HG02981 (cell line): ENCODE data around the gene ADAM23.
A peak's percentile ranks its signal among the peaks of the same experiment; 100 is the strongest.

Experiments
- ATAC-seq: cut with Tn5 transposase; IDR thresholded peaks from one replicate; pipeline ENCODE4 v1.9.1; 2021; ENCODE audit warnings: mild to moderate bottlenecking, moderate library complexity; ENCODE audit not compliant: unreplicated experiment

The ADAM23 gene

DNA sequence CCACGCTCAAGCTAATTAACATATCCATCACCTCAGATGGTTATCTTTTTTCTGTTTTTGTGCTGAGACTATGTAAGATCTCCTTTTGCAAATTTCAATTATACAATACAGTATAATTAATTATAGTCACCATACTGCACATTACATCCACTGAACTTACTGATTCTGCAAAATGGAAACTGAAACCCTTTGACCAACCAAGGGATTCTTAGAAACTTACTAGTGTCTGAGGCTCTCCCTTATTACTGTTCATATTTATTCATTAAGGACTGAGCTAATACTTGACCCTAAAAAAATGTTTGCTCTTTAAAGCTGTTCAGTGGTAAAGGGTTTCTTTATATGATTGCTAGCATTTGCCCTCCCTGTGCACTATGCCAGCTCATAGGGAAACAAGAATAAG lies 50.7 kb downstream of the ADAM23 start:
- no peak for ATAC-seq

- ATAC-seq, result no peak
These were observed 59.4 kb downstream of the ADAM23 start for GRCh38 chr2:206502729-206503128.

- ATAC-seq, result no peak
These were observed 68.0 kb downstream of the ADAM23 start for GRCh38 chr2:206511283-206511682.

DNA sequence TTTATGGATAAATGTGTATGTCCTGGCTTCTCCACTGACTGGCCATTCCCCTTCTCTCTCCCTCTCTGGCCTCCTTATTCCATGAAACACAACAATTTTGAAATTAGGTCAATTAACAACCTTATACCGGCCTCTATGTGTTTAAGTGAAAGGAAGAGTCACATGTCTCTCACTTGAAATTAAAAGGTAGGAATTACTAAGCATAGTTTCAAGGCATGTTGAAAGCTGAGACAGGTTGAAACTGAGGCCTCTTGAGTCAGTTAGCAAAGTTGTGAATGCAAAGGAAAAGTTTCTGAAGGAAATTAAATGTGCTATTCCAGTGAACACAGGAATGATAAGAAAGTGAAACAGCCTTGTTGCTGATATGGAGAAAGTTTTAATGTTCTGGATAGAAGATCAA lies 69.7 kb downstream of the ADAM23 start:
- ATAC-seq, result no peak

DNA sequence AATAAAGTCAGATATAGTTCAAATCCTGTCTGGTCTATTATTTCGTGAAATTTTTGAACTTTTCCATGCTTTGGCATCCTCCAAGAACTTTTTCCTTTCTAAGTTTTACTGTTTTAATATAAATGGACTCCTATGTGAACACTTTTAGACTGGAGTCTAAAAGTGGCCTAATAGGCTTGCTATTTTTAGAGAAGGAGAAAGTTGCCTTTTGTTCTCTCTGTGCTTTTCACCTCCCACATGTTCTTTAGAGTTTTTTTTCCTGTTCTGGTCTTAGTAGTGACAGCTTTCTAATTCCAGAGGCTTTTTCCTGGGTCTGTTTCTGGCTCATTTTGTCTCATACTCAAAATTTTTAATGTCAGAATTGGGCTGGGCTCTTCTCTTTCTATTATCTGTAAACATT lies 72.2 kb downstream of the ADAM23 start:
- ATAC-seq, result no peak

DNA sequence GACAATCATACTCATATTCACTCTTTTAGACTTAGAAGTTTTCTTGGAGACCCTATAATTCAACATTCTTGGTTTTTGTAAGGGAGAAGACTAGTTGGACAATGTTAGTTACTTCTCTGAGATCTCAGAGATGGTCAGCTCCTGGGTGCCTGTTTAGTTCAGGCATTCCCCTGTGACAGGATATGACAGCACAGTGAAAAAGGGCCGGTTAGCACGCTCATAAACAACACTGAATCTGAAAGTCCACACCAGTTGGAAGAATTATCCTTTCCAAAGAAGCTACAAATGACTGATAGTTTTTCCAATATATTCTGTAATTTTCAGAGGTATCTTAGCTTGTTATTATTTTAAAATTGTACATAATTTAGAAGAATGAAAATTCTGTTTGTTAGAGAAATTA lies 75.7 kb downstream of the ADAM23 start:
- no peak for ATAC-seq

GRCh38 chr2:206520450-206520849 lies 77.1 kb downstream of the ADAM23 start:
- ATAC-seq, result no peak

DNA sequence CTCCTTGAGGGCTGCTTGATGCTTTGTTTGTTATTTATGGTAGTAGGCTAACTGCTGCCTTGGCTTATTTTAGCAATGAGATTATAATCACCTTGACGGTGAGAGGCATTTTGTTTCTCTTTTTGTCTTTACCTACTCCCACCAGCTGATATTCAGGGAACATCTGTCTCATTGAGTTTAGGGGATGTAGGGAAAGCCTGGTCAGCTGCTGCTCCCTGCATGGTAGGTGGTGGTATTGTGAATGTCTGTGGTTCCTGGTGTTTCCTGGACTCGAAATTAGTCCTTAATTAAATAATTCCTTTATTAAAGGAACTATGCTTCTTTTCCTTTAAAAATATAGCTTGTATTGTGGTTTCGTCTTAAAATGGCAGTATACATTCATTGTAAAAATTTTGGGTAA lies 77.8 kb downstream of the ADAM23 start:
- ATAC-seq, result no peak

GRCh38 chr2:206521612-206522011 lies 78.3 kb downstream of the ADAM23 start:
- ATAC-seq, result no peak

DNA sequence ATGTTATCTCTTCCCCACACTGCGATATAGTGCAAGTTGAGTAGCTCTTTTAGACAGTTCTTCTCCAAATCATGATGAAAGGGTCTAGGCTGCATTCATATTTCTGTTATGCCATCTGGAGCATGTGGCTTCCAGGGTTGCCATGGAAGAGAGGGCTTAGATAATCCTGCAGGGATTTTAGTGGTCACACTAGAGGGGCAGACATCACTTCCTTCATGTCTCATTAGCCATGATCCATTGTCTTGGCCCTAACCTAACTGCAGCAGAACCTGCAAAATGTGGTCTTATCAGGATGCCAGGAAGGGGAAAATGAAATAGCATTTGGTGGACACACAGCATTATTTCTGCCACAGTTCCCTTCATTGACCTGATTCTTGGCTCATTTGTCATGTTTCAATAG lies 83.1 kb downstream of the ADAM23 start:
- no peak for ATAC-seq

GRCh38 chr2:206527153-206527552 lies 83.8 kb downstream of the ADAM23 start:
- no peak for ATAC-seq

- ATAC-seq, result no peak
These were observed 87.4 kb downstream of the ADAM23 start for GRCh38 chr2:206530727-206531126.

GRCh38 chr2:206531996-206532543 lies 88.7 kb downstream of the ADAM23 start:
- no peak for ATAC-seq

DNA sequence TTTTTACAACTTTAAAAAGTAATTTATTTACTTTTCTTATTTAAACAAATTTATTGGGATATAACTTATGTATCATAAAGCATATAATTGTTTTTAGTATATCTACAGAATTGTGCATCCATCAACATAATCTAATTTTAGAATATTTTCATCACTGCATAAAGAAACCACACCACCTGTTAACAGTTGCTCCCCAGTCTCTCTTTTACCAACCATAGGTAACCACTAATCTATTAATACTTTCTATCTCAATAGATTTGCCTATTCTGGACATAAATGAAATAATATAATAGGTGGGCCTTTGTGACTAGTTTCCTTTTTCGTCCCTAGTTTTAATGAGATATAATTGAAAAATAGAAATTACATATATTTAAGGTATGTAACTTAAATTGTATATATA lies 90.6 kb downstream of the ADAM23 start:
- peak; percentile 59 for ATAC-seq

DNA sequence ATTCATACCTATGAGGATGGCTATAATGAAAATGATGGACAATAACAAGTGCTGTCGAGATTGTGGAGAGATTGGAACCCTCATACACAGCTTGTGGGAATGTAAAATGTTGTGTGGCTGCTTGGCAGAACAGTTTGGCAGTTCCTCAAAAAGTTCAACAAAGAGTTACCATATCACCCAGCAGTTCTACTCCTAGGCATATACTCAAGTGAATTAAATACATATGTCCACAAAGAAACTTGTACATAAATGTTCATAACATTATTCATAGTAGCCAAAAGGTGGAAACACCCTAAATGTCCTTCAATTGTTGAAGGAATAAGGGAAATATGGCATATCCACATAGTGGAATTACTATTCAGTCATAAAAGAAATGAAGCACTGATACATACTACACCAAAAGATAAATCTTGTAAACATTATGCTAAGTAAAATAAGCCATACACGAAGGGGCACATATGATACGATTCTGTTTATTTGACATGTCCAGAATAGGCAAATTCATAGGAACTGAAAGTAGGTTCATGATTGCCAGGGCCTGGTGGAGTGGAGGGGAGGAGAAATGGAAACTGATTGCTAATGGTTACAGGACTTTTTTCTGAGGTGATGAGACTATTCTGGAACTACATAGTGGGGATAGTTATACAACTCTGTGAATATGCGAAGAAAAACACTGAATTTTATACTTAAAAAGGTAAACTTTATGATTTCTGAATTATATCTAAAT lies 92.1 kb downstream of the ADAM23 start:
- ATAC-seq, result no peak

DNA sequence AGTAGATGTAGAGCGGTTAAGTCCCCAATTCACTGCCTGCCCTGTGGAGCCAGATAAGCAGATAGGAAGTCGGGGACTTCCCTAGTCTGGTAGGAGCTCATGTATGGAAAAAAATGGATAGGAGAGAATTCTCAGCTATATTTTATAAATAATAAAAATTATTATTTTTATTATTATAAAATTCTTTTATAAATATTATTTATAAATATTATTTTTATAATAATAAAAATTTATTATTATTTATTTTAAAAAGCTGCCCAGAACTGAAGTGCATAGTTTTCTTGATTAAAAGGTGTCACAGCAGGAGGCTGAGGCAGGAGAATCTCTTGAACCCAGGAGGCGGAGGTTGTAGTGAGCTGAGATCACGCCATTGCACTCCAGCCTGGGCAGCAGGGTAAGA lies 97.4 kb downstream of the ADAM23 start:
- ATAC-seq, result no peak

DNA sequence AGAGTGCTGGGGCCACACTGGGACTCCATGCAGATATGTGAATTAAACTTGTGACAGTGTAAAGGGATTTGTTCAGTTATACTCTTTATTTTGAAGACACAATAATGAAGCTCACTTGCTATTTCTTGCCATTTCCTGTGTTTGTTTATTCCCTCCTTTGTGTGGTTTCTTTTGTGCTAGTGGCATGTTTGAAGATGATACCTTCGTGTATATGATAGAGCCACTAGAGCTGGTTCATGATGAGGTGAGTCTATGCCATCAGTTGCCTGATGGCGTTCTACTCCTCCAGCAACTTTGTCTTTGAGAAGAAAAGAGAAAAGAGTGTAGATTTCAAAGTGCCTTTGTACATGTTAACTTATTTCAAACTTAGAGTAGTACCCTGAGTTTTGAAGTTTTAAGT lies 99.7 kb downstream of the ADAM23 start:
- ATAC-seq, result no peak

GRCh38 chr2:206548383-206548782 lies 105.1 kb downstream of the ADAM23 start:
- no peak for ATAC-seq

GRCh38 chr2:206555721-206556120 lies 112.4 kb downstream of the ADAM23 start:
- ATAC-seq, result no peak

DNA sequence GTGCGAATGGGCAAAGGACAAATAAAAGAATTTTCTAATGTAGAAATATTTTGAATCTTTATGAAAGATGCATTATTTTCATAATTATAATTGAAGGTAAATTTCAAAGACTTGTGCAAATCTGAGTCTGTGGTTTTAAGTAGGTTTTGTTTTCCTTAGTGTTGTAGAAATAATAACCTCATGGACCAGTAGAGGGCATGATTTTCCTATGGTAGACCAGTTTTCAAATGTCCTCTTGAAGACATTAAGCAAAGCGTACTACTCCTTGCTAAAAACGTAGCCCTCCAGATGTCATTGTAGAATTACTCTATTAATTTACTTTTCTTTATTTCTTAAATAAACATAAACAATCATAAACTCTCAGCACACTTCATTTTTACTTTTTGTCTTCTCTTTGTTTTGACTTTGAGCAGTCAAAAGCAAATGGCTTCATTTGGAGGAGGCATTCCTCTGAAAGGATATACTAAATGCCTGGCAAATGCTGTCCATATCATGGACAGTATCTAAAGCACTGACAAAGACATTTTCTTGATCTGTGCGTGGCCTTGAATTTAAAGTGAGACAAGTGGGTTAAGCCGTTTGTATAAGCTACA lies 113.1 kb downstream of the ADAM23 start:
- ATAC-seq, result no peak

GRCh38 chr2:206557321-206557720 lies 114.0 kb downstream of the ADAM23 start:
- ATAC-seq, result no peak

DNA sequence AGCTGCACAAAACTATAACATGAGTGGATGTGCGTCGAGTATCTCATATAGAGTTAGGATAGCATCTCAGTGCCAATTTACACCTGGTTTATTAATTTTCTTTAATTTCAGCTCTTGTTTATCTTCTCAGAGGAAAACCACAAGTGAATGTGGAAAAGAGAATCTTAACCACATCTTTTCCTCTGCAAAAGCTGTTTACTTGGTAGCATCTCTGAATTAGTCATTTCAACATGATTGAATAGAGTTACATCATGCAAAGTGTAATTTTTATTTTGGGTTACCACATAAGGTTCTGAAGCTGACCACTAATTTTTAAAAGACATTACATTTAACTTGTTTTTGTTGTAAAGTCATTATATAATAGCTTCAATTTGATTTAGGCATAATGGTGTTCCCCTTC lies 115.2 kb downstream of the ADAM23 start:
- no peak for ATAC-seq

- ATAC-seq, result no peak
These were observed 118.6 kb downstream of the ADAM23 start for GRCh38 chr2:206561962-206562361.
